ENCODE measurements around the gene FOXO1.

DNA sequence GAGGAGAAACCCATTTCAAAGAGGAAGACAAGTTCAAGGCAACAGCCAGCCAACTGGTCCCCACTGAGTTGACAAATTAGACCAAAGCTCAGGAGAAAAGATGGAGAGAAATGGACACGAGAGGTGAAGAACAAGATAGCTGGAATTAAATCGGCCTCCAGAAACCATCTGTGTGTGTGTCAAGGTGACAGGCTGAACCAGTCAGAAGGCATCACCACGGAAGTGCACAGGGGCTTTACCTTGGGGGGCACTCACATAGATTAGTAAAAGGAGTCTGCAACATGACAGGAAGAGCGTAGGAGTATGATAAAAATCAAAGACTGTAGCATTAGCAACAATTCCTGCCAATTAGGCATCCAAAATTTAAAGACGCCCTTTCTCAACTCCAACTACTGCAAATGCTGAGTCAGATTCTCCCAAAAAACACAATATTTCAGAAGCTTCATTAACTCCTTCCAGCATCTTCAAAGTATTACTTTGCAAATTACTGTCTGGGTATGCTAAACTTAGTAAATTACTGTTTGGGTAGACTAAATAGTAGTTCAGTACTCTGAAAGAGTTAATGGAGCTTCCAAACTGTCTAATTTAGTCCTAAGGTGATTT, 66.2 kb downstream of the FOXO1 start:
- TF ChIP-seq POLR2A (IDR thresholded peaks at IDR 0.05) (no peak), EP300 (IDR thresholded peaks at IDR 0.05) (no peak), POLR2AphosphoS5 (IDR thresholded peaks at IDR 0.05) (no peak)
- TF ChIP-seq, protein P1, sequence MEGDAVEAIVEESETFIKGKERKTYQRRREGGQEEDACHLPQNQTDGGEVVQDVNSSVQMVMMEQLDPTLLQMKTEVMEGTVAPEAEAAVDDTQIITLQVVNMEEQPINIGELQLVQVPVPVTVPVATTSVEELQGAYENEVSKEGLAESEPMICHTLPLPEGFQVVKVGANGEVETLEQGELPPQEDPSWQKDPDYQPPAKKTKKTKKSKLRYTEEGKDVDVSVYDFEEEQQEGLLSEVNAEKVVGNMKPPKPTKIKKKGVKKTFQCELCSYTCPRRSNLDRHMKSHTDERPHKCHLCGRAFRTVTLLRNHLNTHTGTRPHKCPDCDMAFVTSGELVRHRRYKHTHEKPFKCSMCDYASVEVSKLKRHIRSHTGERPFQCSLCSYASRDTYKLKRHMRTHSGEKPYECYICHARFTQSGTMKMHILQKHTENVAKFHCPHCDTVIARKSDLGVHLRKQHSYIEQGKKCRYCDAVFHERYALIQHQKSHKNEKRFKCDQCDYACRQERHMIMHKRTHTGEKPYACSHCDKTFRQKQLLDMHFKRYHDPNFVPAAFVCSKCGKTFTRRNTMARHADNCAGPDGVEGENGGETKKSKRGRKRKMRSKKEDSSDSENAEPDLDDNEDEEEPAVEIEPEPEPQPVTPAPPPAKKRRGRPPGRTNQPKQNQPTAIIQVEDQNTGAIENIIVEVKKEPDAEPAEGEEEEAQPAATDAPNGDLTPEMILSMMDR (IDR thresholded peaks at IDR 0.05): no peak

All from suprapubic skin (tissue), 4 donors.